ENCODE measurements around the gene R3HDML. TPM values are rescaled to one million over a fixed set of nuclear protein-coding genes. Genes with fewer than 3 reads are reported as not detected.

The R3HDML gene
- total and polyA plus RNA-seq, 2 donors (not counting 1 experiment from before 2014, with no cell fraction given), result not detected

DNA sequence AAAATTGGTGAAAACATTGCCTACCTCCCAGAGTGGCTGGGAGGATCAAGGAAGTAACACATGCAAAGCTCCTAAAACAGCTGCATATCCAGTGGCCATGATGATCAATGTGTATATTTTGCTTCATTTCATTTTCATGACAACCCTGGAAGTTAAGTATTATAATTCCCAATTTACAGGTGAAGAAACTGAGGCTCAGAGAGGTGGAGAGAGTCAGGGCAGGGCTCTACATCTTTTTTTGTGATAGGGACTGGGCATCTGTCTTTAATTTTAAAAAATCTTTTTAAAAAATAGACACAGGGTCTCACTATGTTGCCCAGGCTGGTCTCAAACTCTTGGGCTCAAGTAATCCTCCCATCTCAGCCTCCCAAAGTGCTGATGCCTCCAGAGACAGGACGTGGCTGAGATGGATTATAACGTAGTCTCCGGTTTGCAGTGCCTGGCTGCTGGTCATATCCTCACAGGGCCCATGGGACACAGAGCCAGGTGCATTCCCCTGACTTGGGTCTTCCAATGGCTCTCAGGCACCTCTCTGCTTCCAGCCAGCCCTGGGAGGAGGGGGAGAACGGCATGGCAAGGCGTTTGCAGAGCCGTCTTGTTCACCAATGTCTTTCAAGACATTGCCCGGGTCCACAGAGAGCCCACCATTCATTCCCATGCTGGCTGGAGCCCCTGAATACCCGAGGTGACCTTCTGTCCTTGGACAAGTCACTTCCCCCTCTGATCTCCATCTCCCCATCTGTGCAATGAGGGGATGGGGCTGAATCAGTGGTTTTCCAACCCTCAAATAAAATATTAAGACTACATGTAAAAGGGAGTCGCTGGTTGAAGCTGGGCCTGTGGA, 57.0 kb downstream of the R3HDML start:
- H3K4me3 Mint-ChIP-seq, result no peak overlapping the region
- H3K27ac Mint-ChIP-seq, result no peak overlapping the region
- H3K9ac ChIP-seq (ENCODE audit: low read length), result no peak overlapping the region

DNA sequence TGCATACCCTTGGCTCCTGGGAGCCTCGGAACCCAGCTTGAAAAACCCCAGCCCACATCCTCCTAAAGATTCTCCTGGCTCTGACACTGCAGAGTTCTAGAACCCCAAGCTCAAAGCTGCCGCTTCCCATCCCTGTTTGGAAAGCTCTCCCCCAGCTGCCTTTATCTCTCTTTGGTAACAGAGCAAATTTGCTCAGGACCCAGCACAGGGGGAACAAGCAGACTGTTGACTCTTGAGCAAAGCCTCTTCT, 57.5 kb downstream of the R3HDML start:
- no peak for TF ChIP-seq EZH2 (IDR thresholded peaks at IDR 0.05; ENCODE audit: borderline replicate concordance, insufficient read depth, low read depth, low read length, poor library complexity, severe bottlenecking)
- TF ChIP-seq, protein P1, sequence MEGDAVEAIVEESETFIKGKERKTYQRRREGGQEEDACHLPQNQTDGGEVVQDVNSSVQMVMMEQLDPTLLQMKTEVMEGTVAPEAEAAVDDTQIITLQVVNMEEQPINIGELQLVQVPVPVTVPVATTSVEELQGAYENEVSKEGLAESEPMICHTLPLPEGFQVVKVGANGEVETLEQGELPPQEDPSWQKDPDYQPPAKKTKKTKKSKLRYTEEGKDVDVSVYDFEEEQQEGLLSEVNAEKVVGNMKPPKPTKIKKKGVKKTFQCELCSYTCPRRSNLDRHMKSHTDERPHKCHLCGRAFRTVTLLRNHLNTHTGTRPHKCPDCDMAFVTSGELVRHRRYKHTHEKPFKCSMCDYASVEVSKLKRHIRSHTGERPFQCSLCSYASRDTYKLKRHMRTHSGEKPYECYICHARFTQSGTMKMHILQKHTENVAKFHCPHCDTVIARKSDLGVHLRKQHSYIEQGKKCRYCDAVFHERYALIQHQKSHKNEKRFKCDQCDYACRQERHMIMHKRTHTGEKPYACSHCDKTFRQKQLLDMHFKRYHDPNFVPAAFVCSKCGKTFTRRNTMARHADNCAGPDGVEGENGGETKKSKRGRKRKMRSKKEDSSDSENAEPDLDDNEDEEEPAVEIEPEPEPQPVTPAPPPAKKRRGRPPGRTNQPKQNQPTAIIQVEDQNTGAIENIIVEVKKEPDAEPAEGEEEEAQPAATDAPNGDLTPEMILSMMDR (IDR thresholded peaks at IDR 0.05), result no peak
- intact Hi-C loops (cut with micrococcal nuclease), result no loop called here
- H4K20me1 ChIP-seq (ENCODE audit: control insufficient read depth, insufficient read depth, low read length, poor library complexity, severe bottlenecking), result no peaks in the 10 kb centered on the region
- no peaks in the 10 kb centered on the region for H3K79me2 ChIP-seq (ENCODE audit: control insufficient read depth, insufficient read depth, low read length)
- no peak overlapping the region for H3K27ac ChIP-seq (ENCODE audit: low read length in 2 of 2)
- CTCF ChIA-PET, result interaction anchor here (3.5 kb wide), 1 partner anchor 10 kb away, joined by 15 read pairs; no protein-coding TSS in a partner anchor
- WGBS (ENCODE audit: insufficient coverage), result 94% methylated on average over 2 of the region's 2 CpGs
- no peaks in the 10 kb centered on the region for H3K9me3 Mint-ChIP-seq (ENCODE audit: insufficient read depth)
- no peaks in the 10 kb centered on the region for H3K9me3 ChIP-seq (ENCODE audit: control extremely low read depth in 1 of 3, control insufficient read depth in 2 of 3, insufficient read depth in 1 of 3, low read length in 2 of 3)
- no peak overlapping the region for H3K4me2 ChIP-seq (replicated peaks; ENCODE audit: low read depth, low read length, poor library complexity, severe bottlenecking)
- ATAC-seq (ENCODE audit: low read depth), result no peak
- POLR2A ChIA-PET, result no interaction called here
- no peak overlapping the region for H3K4me3 Mint-ChIP-seq
- H3K4me1 Mint-ChIP-seq, result no peaks in the 10 kb centered on the region
- peaks cover 25% of the 10 kb centered on the region for H3K27me3 Mint-ChIP-seq
- H3K27me3 ChIP-seq (replicated peaks in 1 of 4; ENCODE audit: control extremely low read depth in 1 of 4, control insufficient read depth in 3 of 4, insufficient read depth in 4 of 4, low read length in 3 of 4), result peaks cover 0 to 8% (median 2%) of the 10 kb centered on the region in 4 experiments
- DNase-seq, result no peak
- no peak overlapping the region for H2AFZ ChIP-seq (ENCODE audit: insufficient read depth, low read depth, low read length, poor library complexity, severe bottlenecking)
- no peak overlapping the region for H3K27ac Mint-ChIP-seq
- H3K4me3 ChIP-seq (ENCODE audit: control extremely low read depth in 1 of 5, extremely low read depth in 1 of 5, insufficient read depth in 1 of 5, low read depth in 2 of 5, low read length in 4 of 5), result no peak overlapping the region
- H3K9ac ChIP-seq (ENCODE audit: low read length), result no peak overlapping the region
- H3K36me3 ChIP-seq (replicated peaks in 1 of 2; ENCODE audit: control extremely low read depth in 1 of 2, control insufficient read depth in 1 of 2, extremely low read depth in 1 of 2, insufficient read depth in 2 of 2, low read length in 1 of 2), result no peaks in the 10 kb centered on the region
- no peaks in the 10 kb centered on the region for H3K4me1 ChIP-seq (ENCODE audit: control insufficient read depth in 2 of 2, insufficient read depth in 2 of 2, low read length in 2 of 2)

More for the DNA sequence above, 57.0 kb downstream of the R3HDML start:
- DNase-seq (no peak), ATAC-seq (ENCODE audit: low read depth) (no peak)
- Histone ChIP-seq H3K27me3 (replicated peaks in 1 of 4; ENCODE audit: control extremely low read depth in 1 of 4, control insufficient read depth in 3 of 4, insufficient read depth in 4 of 4, low read length in 3 of 4) (peaks cover 0 to 10% (median 3%) of the 10 kb centered on the region in 4 experiments), H3K79me2 (ENCODE audit: control insufficient read depth, insufficient read depth, low read length) (no peaks in the 10 kb centered on the region), H3K4me2 (replicated peaks; ENCODE audit: low read depth, low read length, poor library complexity, severe bottlenecking) (no peak overlapping the region), H2AFZ (ENCODE audit: insufficient read depth, low read depth, low read length, poor library complexity, severe bottlenecking) (no peak overlapping the region), H4K20me1 (ENCODE audit: control insufficient read depth, insufficient read depth, low read length, poor library complexity, severe bottlenecking) (no peaks in the 10 kb centered on the region), H3K36me3 (replicated peaks in 1 of 2; ENCODE audit: control extremely low read depth in 1 of 2, control insufficient read depth in 1 of 2, extremely low read depth in 1 of 2, insufficient read depth in 2 of 2, low read length in 1 of 2) (no peaks in the 10 kb centered on the region), H3K9me3 (ENCODE audit: control extremely low read depth in 1 of 3, control insufficient read depth in 2 of 3, insufficient read depth in 1 of 3, low read length in 2 of 3) (no peaks in the 10 kb centered on the region), H3K4me3 (ENCODE audit: control extremely low read depth in 1 of 5, extremely low read depth in 1 of 5, insufficient read depth in 1 of 5, low read depth in 2 of 5, low read length in 4 of 5) (no peak overlapping the region), H3K4me1 (ENCODE audit: control insufficient read depth in 2 of 2, insufficient read depth in 2 of 2, low read length in 2 of 2) (peaks cover 0 to 1% of the 10 kb centered on the region in 2 donors), H3K27ac (ENCODE audit: low read length in 2 of 2) (no peak overlapping the region)
- WGBS (ENCODE audit: insufficient coverage), result 79% methylated on average over 6 of the region's 9 CpGs
- POLR2A ChIA-PET, result no interaction called here
- intact Hi-C loops (cut with micrococcal nuclease), result no loop called here
- peaks cover 26% of the 10 kb centered on the region for H3K27me3 Mint-ChIP-seq
- CTCF ChIA-PET, result interaction anchor here (0.7 to 3.5 kb wide), 3 partner anchors 10 to 180 kb away, joined by 3 to 15 read pairs (median 3); no protein-coding TSS in a partner anchor
- no peaks in the 10 kb centered on the region for H3K9me3 Mint-ChIP-seq (ENCODE audit: insufficient read depth)
- TF ChIP-seq, protein P1 (IDR thresholded peaks at IDR 0.05), result no peak
- no peak for TF ChIP-seq EZH2 (IDR thresholded peaks at IDR 0.05; ENCODE audit: borderline replicate concordance, insufficient read depth, low read depth, low read length, poor library complexity, severe bottlenecking)
- H3K4me1 Mint-ChIP-seq, result no peaks in the 10 kb centered on the region

Data from B cell (primary cell).